ENCODE data around the gene EBI3. TPM values are rescaled to one million over a fixed set of nuclear protein-coding genes. Genes with fewer than 3 reads are reported as not detected.

Gene EBI3
- total RNA-seq, 1 experiment from 2014 or later = 1.4 TPM

- Mint-ChIP-seq H3K4me3 (no peak overlapping the region), H3K9me3 (peaks cover 0 to 8% of the 10 kb centered on the region in 2 experiments; a peak in 3 of 5 replicates), H3K27ac (no peak overlapping the region), H3K27me3 (ENCODE audit: low read depth) (peaks cover 2% of the 10 kb centered on the region; the same call in 1 of the 2 replicates), H3K4me1 (0 out of 4 replicates have a peak, but pooled peaks cover 0 to 2% of the 10 kb centered on the region in 2 experiments), H3K36me3 (ENCODE audit: insufficient read depth in 1 of 3, low read depth in 3 of 3) (peaks cover 0 to 19% (median 8%) of the 10 kb centered on the region in 3 experiments; a peak in 4 of 7 replicates)
- H3K23me2 ChIP-seq (ENCODE audit: insufficient read length, low read depth, low read length, poor library complexity, severe bottlenecking) = no peaks in the 10 kb centered on the region
- H2BK20ac ChIP-seq (ENCODE audit: low read depth, low read length, poor library complexity, severe bottlenecking) = no peak overlapping the region
- H3K4me1 ChIP-seq (ENCODE audit: insufficient read depth, low read length) = no peaks in the 10 kb centered on the region
- H3K18ac ChIP-seq (ENCODE audit: insufficient read length, low read depth, low read length) = no peak overlapping the region
- no peak overlapping the region for H3K56ac ChIP-seq (ENCODE audit: insufficient read length, low read depth, low read length)
- no peaks in the 10 kb centered on the region for H3K9me3 ChIP-seq (ENCODE audit: control insufficient read depth, low read depth, low read length)
- H3K23ac ChIP-seq (ENCODE audit: insufficient read length, low read depth, low read length) = no peak overlapping the region
- H3K27ac ChIP-seq (ENCODE audit: insufficient read length, low read depth, low read length) = no peak overlapping the region
- H4K8ac ChIP-seq (replicated peaks; ENCODE audit: insufficient read length, low read depth, low read length) = no peak overlapping the region
- TF ChIP-seq CTCF (conservative IDR thresholded peaks at IDR 0.05) = no peak
- no CpG with 5 or more reads among the region's 7 CpGs for WGBS (ENCODE audit: extremely low coverage, insufficient read length, low lambda C conversion rate)
- no peak overlapping the region for H2BK15ac ChIP-seq (ENCODE audit: low read depth, low read length)
- no peak overlapping the region for H3K9ac ChIP-seq (ENCODE audit: extremely low read depth, insufficient read length, low read length)
- no peak overlapping the region for H2AFZ ChIP-seq (ENCODE audit: low read length)
- H4K20me1 ChIP-seq (ENCODE audit: control insufficient read depth, insufficient read depth, insufficient read length) = peaks cover 3% of the 10 kb centered on the region
- no peak overlapping the region for H4K91ac ChIP-seq (ENCODE audit: insufficient read length, low read depth, low read length)
- DNase-seq = no peak
- no peak overlapping the region for H2BK12ac ChIP-seq (ENCODE audit: insufficient read length, low read depth, low read length)
- H2BK120ac ChIP-seq (ENCODE audit: low read depth, low read length, poor library complexity, severe bottlenecking) = no peak overlapping the region
- H3T11ph ChIP-seq (ENCODE audit: low read length) = no peak overlapping the region
- no peak overlapping the region for H4K5ac ChIP-seq (ENCODE audit: insufficient read length, low read depth, low read length)
- no peak overlapping the region for H2AK5ac ChIP-seq (ENCODE audit: insufficient read length, low read length)
- H3K79me2 ChIP-seq (ENCODE audit: insufficient read depth, low read length) = no peaks in the 10 kb centered on the region
- no peak overlapping the region for H3K14ac ChIP-seq (ENCODE audit: insufficient read depth, low read length)
- no peak overlapping the region for H3K4me2 ChIP-seq (ENCODE audit: insufficient read depth, insufficient read length, low read length)
- no peaks in the 10 kb centered on the region for H3K79me1 ChIP-seq (ENCODE audit: insufficient read depth, low read depth, low read length, poor library complexity, severe bottlenecking)
- no peak overlapping the region for H3K4ac ChIP-seq (ENCODE audit: low read depth, low read length)
- H3K27me3 ChIP-seq (ENCODE audit: insufficient read depth, low read length) = no peaks in the 10 kb centered on the region
- H2BK5ac ChIP-seq (ENCODE audit: insufficient read length, low read length) = no peak overlapping the region
Observed at GRCh38 chr19:4220188-4220587, 9.1 kb upstream of the EBI3 start.
